WERI-Rb-1 (cell line): ENCODE data around the gene PIP5K1C.

Source experiments
- DNase-seq: peaks from one replicate; pipeline ENCODE4 v3.0.0-alpha.2; 2020
- H3K27ac ChIP-seq: fragments of 250-450 bp; sonication (Bioruptor Pico); 2 replicates; pipeline ENCODE4 v1.5.1; 2020; ENCODE audit warnings: mild to moderate bottlenecking, moderate library complexity
- H3K27me3 ChIP-seq: fragments of 250-450 bp; sonication (Bioruptor Pico); 2 replicates; pipeline ENCODE4 v1.5.1; 2021; ENCODE audit warnings: mild to moderate bottlenecking, low read depth, moderate library complexity; ENCODE audit not compliant: insufficient read depth, severe bottlenecking
- H3K36me3 ChIP-seq: fragments of 250-450 bp; sonication (Bioruptor Pico); 2 replicates; pipeline ENCODE4 v1.5.1; 2020; ENCODE audit warnings: mild to moderate bottlenecking, moderate library complexity
- H3K4me3 ChIP-seq: 2 replicates; pipeline ENCODE4 v1.5.1; 2011; ENCODE audit warnings: low read depth, mild to moderate bottlenecking, control low read depth, low read length
- H3K9me3 ChIP-seq: fragments of 250-450 bp; sonication (Bioruptor Pico); 2 replicates; pipeline ENCODE4 v1.5.1; 2021; ENCODE audit warnings: mild to moderate bottlenecking, moderate library complexity; ENCODE audit not compliant: severe bottlenecking
- TF ChIP-seq, protein P1 (sequence below): IDR thresholded peaks from 2 replicates; pipeline ENCODE4 v1.5.1; 2011; ENCODE audit warnings: low read depth, mild to moderate bottlenecking, control low read depth, inconsistent platforms, low read length

PIP5K1C gene

DNA sequence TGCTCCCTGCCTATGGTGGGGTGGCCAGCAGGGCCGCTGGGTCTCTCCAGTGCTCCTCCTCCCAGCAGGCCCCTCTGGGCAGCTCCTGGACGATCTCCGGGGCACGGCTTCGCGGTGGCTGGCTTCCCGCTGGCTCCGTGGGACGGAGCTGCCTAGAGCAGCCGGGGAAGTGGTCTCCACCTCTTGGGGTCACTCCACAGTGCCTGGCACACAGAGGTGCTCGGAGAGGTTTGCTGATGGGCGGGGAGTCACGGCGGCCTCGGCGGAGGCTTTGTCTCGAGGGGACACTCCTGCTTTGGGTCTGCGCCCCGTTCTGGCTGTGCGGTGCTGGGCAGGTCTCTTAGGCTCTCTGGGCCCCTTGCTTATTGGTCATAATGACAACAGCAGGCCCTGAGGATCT is 63.8 kb downstream of the PIP5K1C start:
- H3K4me3 ChIP-seq: no peak overlapping the region
- TF ChIP-seq, protein P1, sequence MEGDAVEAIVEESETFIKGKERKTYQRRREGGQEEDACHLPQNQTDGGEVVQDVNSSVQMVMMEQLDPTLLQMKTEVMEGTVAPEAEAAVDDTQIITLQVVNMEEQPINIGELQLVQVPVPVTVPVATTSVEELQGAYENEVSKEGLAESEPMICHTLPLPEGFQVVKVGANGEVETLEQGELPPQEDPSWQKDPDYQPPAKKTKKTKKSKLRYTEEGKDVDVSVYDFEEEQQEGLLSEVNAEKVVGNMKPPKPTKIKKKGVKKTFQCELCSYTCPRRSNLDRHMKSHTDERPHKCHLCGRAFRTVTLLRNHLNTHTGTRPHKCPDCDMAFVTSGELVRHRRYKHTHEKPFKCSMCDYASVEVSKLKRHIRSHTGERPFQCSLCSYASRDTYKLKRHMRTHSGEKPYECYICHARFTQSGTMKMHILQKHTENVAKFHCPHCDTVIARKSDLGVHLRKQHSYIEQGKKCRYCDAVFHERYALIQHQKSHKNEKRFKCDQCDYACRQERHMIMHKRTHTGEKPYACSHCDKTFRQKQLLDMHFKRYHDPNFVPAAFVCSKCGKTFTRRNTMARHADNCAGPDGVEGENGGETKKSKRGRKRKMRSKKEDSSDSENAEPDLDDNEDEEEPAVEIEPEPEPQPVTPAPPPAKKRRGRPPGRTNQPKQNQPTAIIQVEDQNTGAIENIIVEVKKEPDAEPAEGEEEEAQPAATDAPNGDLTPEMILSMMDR: no peak
- no peak overlapping the region for H3K27ac ChIP-seq
- H3K27me3 ChIP-seq: no peaks in the 10 kb centered on the region
- H3K9me3 ChIP-seq: no peaks in the 10 kb centered on the region
- DNase-seq: no peak
- peaks cover 74% of the 10 kb centered on the region for H3K36me3 ChIP-seq

DNA sequence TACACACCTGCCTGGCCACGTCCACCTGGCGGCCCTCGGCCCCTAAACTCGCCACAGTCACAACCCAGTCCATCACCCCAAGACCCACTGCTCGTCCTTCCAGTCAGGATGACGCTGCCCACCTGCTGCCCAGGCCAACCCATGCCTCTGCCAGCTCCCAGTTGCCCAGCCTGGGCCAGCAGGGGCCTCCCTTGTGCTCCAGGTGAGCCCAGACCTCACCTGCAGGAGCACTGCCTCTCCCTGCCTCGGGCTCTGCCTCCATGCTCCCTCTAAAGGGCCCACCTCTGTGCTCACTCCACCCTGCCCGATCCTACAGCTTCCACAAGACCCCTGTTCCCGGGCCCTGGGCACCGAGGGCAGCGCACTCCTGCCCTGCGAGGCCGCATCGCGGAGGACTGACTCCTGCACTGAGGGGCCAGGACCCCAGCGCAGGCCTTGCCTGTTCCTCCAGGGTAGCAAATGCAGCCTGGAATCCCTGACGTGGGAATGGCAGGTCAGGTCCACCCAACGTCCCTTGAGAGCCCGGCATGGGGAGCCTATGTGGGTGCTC is 65.7 kb downstream of the PIP5K1C start:
- Histone ChIP-seq H3K27me3 (no peaks in the 10 kb centered on the region), H3K9me3 (no peaks in the 10 kb centered on the region), H3K27ac (no peak overlapping the region), H3K4me3 (no peak overlapping the region), H3K36me3 (peaks cover 67% of the 10 kb centered on the region)
- no peak for DNase-seq
- TF ChIP-seq, protein P1: no peak

DNA sequence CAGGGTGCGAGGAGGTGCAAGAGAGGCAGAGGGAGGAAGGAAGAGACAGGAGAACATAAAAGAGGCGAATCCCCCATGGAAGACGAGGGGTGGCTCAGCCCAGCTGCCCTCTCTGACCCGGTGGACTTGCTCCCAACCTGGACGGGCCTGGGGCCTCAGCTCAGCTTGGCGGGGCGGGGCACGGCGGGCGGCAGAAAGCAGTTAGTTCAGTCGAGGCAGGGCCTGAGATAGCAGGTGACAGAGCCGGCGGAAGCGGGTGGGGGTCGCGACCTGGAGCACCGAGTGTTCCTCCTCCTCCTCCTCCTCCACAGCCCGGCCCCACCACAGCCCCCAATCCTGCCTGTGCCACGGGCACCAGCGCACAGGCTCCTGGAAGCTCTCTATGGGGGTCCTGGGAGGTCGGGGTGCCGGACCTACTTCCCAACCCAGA is 66.7 kb downstream of the PIP5K1C start:
- Histone ChIP-seq H3K4me3 (no peak overlapping the region), H3K9me3 (no peaks in the 10 kb centered on the region), H3K27me3 (no peaks in the 10 kb centered on the region), H3K36me3 (peaks cover 57% of the 10 kb centered on the region), H3K27ac (no peak overlapping the region)
- no peak for DNase-seq
- TF ChIP-seq, protein P1: no peak

DNA sequence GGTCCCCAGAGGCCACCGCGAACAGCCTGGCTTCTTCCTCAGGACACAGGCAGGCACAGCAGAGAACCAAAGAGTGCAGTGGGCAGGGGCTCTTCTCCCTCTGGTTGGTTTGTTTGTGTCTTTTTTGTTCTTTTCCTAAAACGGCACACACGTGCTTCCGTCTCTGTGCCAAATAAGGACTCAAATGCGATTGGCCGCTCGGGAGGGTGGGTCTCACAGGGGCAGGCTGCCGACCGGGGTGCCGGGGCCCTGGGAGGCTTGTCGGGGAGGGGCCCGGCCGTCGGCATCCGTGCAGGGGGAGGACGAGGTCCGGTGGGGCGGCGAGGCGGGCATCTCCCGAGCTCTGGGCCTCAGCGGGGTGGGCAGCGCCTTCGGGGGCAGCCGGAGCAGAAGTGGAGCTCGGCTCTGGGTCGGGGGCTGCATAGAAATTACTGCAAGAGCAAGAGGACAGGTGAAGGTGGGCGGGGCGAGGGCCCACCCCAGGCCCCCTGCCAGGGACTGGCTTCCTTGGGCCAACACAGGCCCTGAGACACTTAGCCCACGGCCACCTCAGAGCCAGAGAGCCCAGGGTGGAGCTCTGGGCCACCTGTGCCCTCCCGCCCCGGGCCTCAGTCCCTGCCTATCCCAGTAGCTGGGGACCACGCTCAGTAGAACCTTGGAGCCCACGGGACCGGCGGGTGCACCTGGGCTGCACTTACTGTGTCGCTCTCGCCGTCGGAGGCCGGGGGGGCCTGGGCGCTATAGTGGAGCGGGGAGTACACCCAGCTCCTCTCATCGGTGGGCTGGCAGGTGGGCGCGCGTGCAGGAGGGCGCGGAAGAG is 67.3 kb downstream of the PIP5K1C start:
- H3K9me3 ChIP-seq: no peaks in the 10 kb centered on the region
- no peaks in the 10 kb centered on the region for H3K27me3 ChIP-seq
- TF ChIP-seq, protein P1: no peak
- H3K36me3 ChIP-seq: peaks cover 51% of the 10 kb centered on the region
- H3K27ac ChIP-seq: no peak overlapping the region
- no peak overlapping the region for H3K4me3 ChIP-seq
- no peak for DNase-seq

DNA sequence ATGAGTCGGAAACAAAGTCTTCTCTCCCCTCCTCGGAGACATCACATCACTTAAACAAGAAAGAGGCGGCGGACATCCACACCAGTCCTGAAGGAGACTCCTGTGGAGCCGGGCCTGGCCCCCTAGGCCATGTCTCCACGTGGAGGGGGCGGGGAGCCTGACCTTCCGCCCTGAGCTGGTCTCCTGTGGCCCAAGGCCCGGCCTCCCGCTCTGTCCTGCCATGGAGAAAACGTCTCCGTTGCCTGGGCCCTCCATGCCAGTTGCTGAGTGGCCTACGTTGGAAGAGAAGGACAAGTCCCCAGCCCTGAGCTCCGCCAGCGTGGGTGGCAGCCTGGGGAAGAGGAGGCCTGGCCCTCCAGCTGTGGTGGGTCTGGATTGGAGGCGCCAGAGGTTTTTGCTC is 68.2 kb downstream of the PIP5K1C start:
- Histone ChIP-seq H3K4me3 (no peak overlapping the region), H3K27me3 (no peaks in the 10 kb centered on the region), H3K36me3 (peaks cover 46% of the 10 kb centered on the region), H3K27ac (no peak overlapping the region), H3K9me3 (no peaks in the 10 kb centered on the region)
- no peak for DNase-seq
- TF ChIP-seq, protein P1: no peak
